GM23338 (cell line): ENCODE measurements around the gene ING3.

ENCODE experiments used
- CREB1 ChIP-seq: fragments of 250-450 bp; sonication (Bioruptor Pico); IDR thresholded peaks from 2 replicates; pipeline ENCODE4 v1.5.0; 2020; ENCODE audit warnings: low read depth, mild to moderate bottlenecking, moderate library complexity
- ETS1 ChIP-seq: IDR thresholded peaks from 2 replicates; pipeline ENCODE4 v1.6.1; 2016; ENCODE audit warnings: antibody characterized with exemption
- EZH2 ChIP-seq: fragments of 200-600 bp; sonication (generic); IDR thresholded peaks from one replicate; pipeline ENCODE4 v1.8.0; 2017; ENCODE audit warnings: antibody characterized with exemption, mild to moderate bottlenecking, low read depth; ENCODE audit not compliant: unreplicated experiment
- EZH2phosphoT487 ChIP-seq: fragments of 200-600 bp; sonication (generic); IDR thresholded peaks from one replicate; pipeline ENCODE4 v1.8.1; 2018; ENCODE audit warnings: antibody characterized with exemption; ENCODE audit not compliant: unreplicated experiment
- JUNB ChIP-seq: IDR thresholded peaks from one replicate; pipeline ENCODE4 v1.6.1; 2016; ENCODE audit warnings: antibody characterized with exemption; ENCODE audit not compliant: unreplicated experiment
- NANOG ChIP-seq: IDR thresholded peaks from 2 replicates; pipeline ENCODE4 v1.6.1; 2016; ENCODE audit warnings: antibody characterized with exemption, borderline replicate concordance
- POLR2AphosphoS5 ChIP-seq: IDR thresholded peaks from 2 replicates; pipeline ENCODE4 v1.6.1; 2016; ENCODE audit warnings: antibody characterized with exemption, low read depth
- ZNF114 ChIP-seq: fragments of 250-450 bp; sonication (Bioruptor Pico); IDR thresholded peaks from 2 replicates; pipeline ENCODE4 v1.5.0; 2020; ENCODE audit warnings: mild to moderate bottlenecking, moderate library complexity
- ZNF462 ChIP-seq: fragments of 250-450 bp; sonication (Bioruptor Pico); IDR thresholded peaks from 2 replicates; pipeline ENCODE4 v1.5.0; 2020; ENCODE audit warnings: mild to moderate bottlenecking, moderate library complexity
- TF ChIP-seq, protein P1 (sequence below), 2 experiments: fragments of 200-600 bp in 1 of 2; sonication (generic) in 1 of 2; conservative IDR thresholded peaks; 2 replicates each; pipeline versions ENCODE4 v1.5.1 to v1.6.1; 2016 to 2017; ENCODE audit warnings: antibody characterized with exemption in 2 of 2, low read depth in 2 of 2, mild to moderate bottlenecking in 2 of 2, moderate library complexity in 1 of 2
- TF ChIP-seq, protein P2 (sequence below): IDR thresholded peaks from one replicate; pipeline ENCODE4 v1.6.1; 2018; ENCODE audit warnings: antibody characterized with exemption; ENCODE audit not compliant: unreplicated experiment

- TF ChIP-seq EZH2: no peak
- TF ChIP-seq, protein P1, sequence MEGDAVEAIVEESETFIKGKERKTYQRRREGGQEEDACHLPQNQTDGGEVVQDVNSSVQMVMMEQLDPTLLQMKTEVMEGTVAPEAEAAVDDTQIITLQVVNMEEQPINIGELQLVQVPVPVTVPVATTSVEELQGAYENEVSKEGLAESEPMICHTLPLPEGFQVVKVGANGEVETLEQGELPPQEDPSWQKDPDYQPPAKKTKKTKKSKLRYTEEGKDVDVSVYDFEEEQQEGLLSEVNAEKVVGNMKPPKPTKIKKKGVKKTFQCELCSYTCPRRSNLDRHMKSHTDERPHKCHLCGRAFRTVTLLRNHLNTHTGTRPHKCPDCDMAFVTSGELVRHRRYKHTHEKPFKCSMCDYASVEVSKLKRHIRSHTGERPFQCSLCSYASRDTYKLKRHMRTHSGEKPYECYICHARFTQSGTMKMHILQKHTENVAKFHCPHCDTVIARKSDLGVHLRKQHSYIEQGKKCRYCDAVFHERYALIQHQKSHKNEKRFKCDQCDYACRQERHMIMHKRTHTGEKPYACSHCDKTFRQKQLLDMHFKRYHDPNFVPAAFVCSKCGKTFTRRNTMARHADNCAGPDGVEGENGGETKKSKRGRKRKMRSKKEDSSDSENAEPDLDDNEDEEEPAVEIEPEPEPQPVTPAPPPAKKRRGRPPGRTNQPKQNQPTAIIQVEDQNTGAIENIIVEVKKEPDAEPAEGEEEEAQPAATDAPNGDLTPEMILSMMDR (conservative IDR thresholded peaks at IDR 0.05; ENCODE audit: low read depth in 2 of 2): no peak
- no peak for TF ChIP-seq JUNB
- no peak for TF ChIP-seq POLR2AphosphoS5
- TF ChIP-seq, protein P2, sequence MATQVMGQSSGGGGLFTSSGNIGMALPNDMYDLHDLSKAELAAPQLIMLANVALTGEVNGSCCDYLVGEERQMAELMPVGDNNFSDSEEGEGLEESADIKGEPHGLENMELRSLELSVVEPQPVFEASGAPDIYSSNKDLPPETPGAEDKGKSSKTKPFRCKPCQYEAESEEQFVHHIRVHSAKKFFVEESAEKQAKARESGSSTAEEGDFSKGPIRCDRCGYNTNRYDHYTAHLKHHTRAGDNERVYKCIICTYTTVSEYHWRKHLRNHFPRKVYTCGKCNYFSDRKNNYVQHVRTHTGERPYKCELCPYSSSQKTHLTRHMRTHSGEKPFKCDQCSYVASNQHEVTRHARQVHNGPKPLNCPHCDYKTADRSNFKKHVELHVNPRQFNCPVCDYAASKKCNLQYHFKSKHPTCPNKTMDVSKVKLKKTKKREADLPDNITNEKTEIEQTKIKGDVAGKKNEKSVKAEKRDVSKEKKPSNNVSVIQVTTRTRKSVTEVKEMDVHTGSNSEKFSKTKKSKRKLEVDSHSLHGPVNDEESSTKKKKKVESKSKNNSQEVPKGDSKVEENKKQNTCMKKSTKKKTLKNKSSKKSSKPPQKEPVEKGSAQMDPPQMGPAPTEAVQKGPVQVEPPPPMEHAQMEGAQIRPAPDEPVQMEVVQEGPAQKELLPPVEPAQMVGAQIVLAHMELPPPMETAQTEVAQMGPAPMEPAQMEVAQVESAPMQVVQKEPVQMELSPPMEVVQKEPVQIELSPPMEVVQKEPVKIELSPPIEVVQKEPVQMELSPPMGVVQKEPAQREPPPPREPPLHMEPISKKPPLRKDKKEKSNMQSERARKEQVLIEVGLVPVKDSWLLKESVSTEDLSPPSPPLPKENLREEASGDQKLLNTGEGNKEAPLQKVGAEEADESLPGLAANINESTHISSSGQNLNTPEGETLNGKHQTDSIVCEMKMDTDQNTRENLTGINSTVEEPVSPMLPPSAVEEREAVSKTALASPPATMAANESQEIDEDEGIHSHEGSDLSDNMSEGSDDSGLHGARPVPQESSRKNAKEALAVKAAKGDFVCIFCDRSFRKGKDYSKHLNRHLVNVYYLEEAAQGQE: no peak
- TF ChIP-seq ZNF462: no peak
- TF ChIP-seq NANOG: no peak
- no peak for TF ChIP-seq ETS1
- no peak for TF ChIP-seq EZH2phosphoT487
- TF ChIP-seq ZNF114 (CRISPR knock-in tag): no peak
- no peak for TF ChIP-seq CREB1 (CRISPR knock-in tag)
These were observed 35.1 kb upstream of the ING3 start for GRCh38 chr7:120915314-120916105.
